Thyroid gland (tissue), 4 donors: Measurements from ENCODE around the gene ARL6IP6.

Source experiments
- POLR2A ChIP-seq, 2 donors: fragments of 450-650 bp; IDR thresholded peaks; one replicate each; pipeline ENCODE4 v1.6.1; 2017; ENCODE audit warnings: antibody characterized with exemption in 2 of 2, mild to moderate bottlenecking in 2 of 2, moderate library complexity in 1 of 2
- TF ChIP-seq, protein P1 (sequence below), 6 experiments: fragments of 200-600 bp in 3 of 6; fragments of 450-650 bp in 3 of 6; sonication (generic) in 3 of 6; IDR thresholded peaks; one replicate each; pipeline ENCODE4 v1.5.1; 2016 to 2019; ENCODE audit warnings: antibody characterized with exemption in 6 of 6, mild to moderate bottlenecking in 2 of 6, inconsistent platforms in 1 of 6, moderate library complexity in 1 of 6

DNA sequence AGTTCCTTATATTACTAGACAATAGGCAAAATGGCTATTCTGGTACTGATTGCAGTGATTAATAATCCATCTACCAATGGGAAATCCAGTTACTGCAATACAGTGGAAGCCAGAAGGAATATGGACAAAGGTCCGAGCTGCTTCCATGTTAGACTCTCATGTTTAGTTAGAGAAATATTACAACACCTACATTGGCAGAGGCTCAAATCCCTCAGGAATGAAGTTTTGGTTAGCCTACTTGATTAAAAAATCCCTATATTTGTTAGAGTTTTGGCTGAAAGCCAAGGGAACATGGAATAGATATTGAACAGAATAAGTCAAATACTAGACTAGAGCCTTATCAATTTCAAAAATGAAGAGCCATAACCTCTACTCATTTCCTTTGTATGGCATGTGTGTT is 48.5 kb downstream of the ARL6IP6 start:
- TF ChIP-seq POLR2A (IDR thresholded peaks at IDR 0.05), result no peak
- TF ChIP-seq, protein P1, sequence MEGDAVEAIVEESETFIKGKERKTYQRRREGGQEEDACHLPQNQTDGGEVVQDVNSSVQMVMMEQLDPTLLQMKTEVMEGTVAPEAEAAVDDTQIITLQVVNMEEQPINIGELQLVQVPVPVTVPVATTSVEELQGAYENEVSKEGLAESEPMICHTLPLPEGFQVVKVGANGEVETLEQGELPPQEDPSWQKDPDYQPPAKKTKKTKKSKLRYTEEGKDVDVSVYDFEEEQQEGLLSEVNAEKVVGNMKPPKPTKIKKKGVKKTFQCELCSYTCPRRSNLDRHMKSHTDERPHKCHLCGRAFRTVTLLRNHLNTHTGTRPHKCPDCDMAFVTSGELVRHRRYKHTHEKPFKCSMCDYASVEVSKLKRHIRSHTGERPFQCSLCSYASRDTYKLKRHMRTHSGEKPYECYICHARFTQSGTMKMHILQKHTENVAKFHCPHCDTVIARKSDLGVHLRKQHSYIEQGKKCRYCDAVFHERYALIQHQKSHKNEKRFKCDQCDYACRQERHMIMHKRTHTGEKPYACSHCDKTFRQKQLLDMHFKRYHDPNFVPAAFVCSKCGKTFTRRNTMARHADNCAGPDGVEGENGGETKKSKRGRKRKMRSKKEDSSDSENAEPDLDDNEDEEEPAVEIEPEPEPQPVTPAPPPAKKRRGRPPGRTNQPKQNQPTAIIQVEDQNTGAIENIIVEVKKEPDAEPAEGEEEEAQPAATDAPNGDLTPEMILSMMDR (IDR thresholded peaks at IDR 0.05), result no peak
